NCI-H460 (cell line): ENCODE measurements around the gene IL17F. TPM values are rescaled to one million over a fixed set of nuclear protein-coding genes. Genes with fewer than 3 reads are reported as not detected.
A peak's percentile ranks its signal among the peaks of the same experiment; 100 is the strongest.

Experiments used
- DNase-seq: peaks from one replicate; pipeline ENCODE4 v3.0.0-alpha.2; 2016; ENCODE audit warnings: low read depth; ENCODE audit errors: extremely low read depth
- polyA plus RNA-seq: library from polyadenylated mRNA; depleted of rRNA; stranded (reverse); fragments of >200 nt; gene quantifications from 2 replicates; pipeline ENCODE4 v1.2.3, GENCODE V29; 2014; cell fraction: nucleus; rRNA removed
- total RNA-seq: library from RNA; depleted of rRNA; stranded (reverse); fragments of >200 nt; shearing (Covaris generic); gene quantifications from 2 replicates; pipeline ENCODE4 v1.2.3, GENCODE V29; 2014; rRNA removed

Gene IL17F
- total RNA-seq = not detected in 2 replicates
- polyA plus RNA-seq = not detected in 2 replicates

- DNase-seq = no peak
Measured at GRCh38 chr6:52244400-52244799, at the start of gene IL17F. Gene IL17F (minus strand): TSS chr6:52244500. CDS start chr6:52244429, 71 bp downstream.

- DNase-seq = no peak
Measured at GRCh38 chr6:52293067-52293466, 48.8 kb upstream of the IL17F start.

- no peak for DNase-seq
Measured at GRCh38 chr6:52288841-52289240, 44.5 kb upstream of the IL17F start.

GRCh38 chr6:52288216-52288615 lies 43.9 kb upstream of the IL17F start:
- DNase-seq = no peak

GRCh38 chr6:52286798-52287432 lies 42.6 kb upstream of the IL17F start:
- DNase-seq = peak; percentile 74

- DNase-seq = no peak
Measured at GRCh38 chr6:52285177-52286068, 41.1 kb upstream of the IL17F start.

GRCh38 chr6:52284460-52285176 lies 40.3 kb upstream of the IL17F start, which contains the start of gene MCM3:
Gene MCM3 (minus strand): TSS chr6:52284742. CDS start chr6:52284674, 68 bp downstream.
- peak; percentile 97 for DNase-seq

GRCh38 chr6:52284131-52284459 lies 39.8 kb upstream of the IL17F start:
- no peak for DNase-seq

GRCh38 chr6:52283111-52283510 lies 38.8 kb upstream of the IL17F start:
- no peak for DNase-seq

GRCh38 chr6:52276130-52276529 lies 31.8 kb upstream of the IL17F start:
- no peak for DNase-seq

GRCh38 chr6:52271852-52272460 lies 27.7 kb upstream of the IL17F start:
- no peak for DNase-seq

- DNase-seq = peak; percentile 41
Measured at GRCh38 chr6:52263709-52264540, 19.6 kb upstream of the IL17F start.

GRCh38 chr6:52262620-52263344 lies 18.5 kb upstream of the IL17F start:
- DNase-seq = no peak

- no peak for DNase-seq
Measured at GRCh38 chr6:52261229-52261628, 16.9 kb upstream of the IL17F start.

GRCh38 chr6:52260634-52261033 lies 16.3 kb upstream of the IL17F start:
- DNase-seq = no peak

GRCh38 chr6:52255434-52255833 lies 11.1 kb upstream of the IL17F start:
- DNase-seq = no peak

GRCh38 chr6:52254731-52255378 lies 10.6 kb upstream of the IL17F start:
- DNase-seq = no peak

GRCh38 chr6:52253494-52253893 lies 9.2 kb upstream of the IL17F start:
- DNase-seq = no peak

GRCh38 chr6:52251113-52251512 lies 6.8 kb upstream of the IL17F start:
- no peak for DNase-seq
